Measurements from ENCODE around the gene MAGEA11. TPM values are rescaled to one million over a fixed set of nuclear protein-coding genes. Genes with fewer than 3 reads are reported as not detected.
"Not testable (repeated sequence)": the region's sequence is repeated elsewhere in the genome, so short reads cannot be mapped to it uniquely, and the experiment has no call there.

Gene MAGEA11
- total and polyA plus RNA-seq, 4 donors = not detected

- H3K27me3 ChIP-seq (ENCODE audit: control insufficient read depth, insufficient read depth, low read length); H3K36me3 ChIP-seq (ENCODE audit: control insufficient read depth, insufficient read depth, low read length); H3K4me1 ChIP-seq (ENCODE audit: control insufficient read depth, insufficient read depth, low read length); H3K27ac ChIP-seq (ENCODE audit: low read depth, low read length); H3K4me3 ChIP-seq (ENCODE audit: low read depth, low read length); DNase-seq (ENCODE audit: low read depth in 4 of 6, low spot score in 6 of 6); H3K9me3 ChIP-seq (ENCODE audit: control insufficient read depth, insufficient read depth, low read length): not testable (repeated sequence)
- no CpG with 5 or more reads among the region's 6 CpGs for WGBS (ENCODE audit: insufficient coverage)
Measured at GRCh38 chrX:149746390-149747007, 34.6 kb downstream of the MAGEA11 start.

- no peak for DNase-seq (ENCODE audit: low read depth in 4 of 6, low spot score in 6 of 6)
- H3K36me3 ChIP-seq (ENCODE audit: control insufficient read depth, insufficient read depth, low read length) = no peaks in the 10 kb centered on the region
- H3K4me1 ChIP-seq (ENCODE audit: control insufficient read depth, insufficient read depth, low read length) = no peaks in the 10 kb centered on the region
- H3K4me3 ChIP-seq (ENCODE audit: low read depth, low read length) = no peak overlapping the region
- WGBS (ENCODE audit: insufficient coverage) = 69% methylated on average over 3 of the region's 8 CpGs
- no peak overlapping the region for H3K27ac ChIP-seq (ENCODE audit: low read depth, low read length)
- H3K27me3 ChIP-seq (ENCODE audit: control insufficient read depth, insufficient read depth, low read length) = no peaks in the 10 kb centered on the region
- H3K9me3 ChIP-seq (ENCODE audit: control insufficient read depth, insufficient read depth, low read length) = no peaks in the 10 kb centered on the region
Measured at GRCh38 chrX:149757206-149758067, 45.6 kb downstream of the MAGEA11 start.

GRCh38 chrX:149758068-149758714 is 46.3 kb downstream of the MAGEA11 start:
- H3K4me1 ChIP-seq (ENCODE audit: control insufficient read depth, insufficient read depth, low read length) = no peaks in the 10 kb centered on the region
- no peak for DNase-seq (ENCODE audit: low read depth in 4 of 6, low spot score in 6 of 6)
- H3K4me3 ChIP-seq (ENCODE audit: low read depth, low read length) = no peak overlapping the region
- H3K9me3 ChIP-seq (ENCODE audit: control insufficient read depth, insufficient read depth, low read length) = no peaks in the 10 kb centered on the region
- no peak overlapping the region for H3K27ac ChIP-seq (ENCODE audit: low read depth, low read length)
- H3K36me3 ChIP-seq (ENCODE audit: control insufficient read depth, insufficient read depth, low read length) = no peaks in the 10 kb centered on the region
- no peaks in the 10 kb centered on the region for H3K27me3 ChIP-seq (ENCODE audit: control insufficient read depth, insufficient read depth, low read length)
- WGBS (ENCODE audit: insufficient coverage) = 87% methylated on average over 16 of the region's 18 CpGs

GRCh38 chrX:149758715-149759078 is 46.8 kb downstream of the MAGEA11 start:
- H3K27ac ChIP-seq (ENCODE audit: low read depth, low read length); H3K27me3 ChIP-seq (ENCODE audit: control insufficient read depth, insufficient read depth, low read length); H3K36me3 ChIP-seq (ENCODE audit: control insufficient read depth, insufficient read depth, low read length); H3K4me3 ChIP-seq (ENCODE audit: low read depth, low read length); DNase-seq (ENCODE audit: low read depth in 4 of 6, low spot score in 6 of 6); H3K4me1 ChIP-seq (ENCODE audit: control insufficient read depth, insufficient read depth, low read length); H3K9me3 ChIP-seq (ENCODE audit: control insufficient read depth, insufficient read depth, low read length): not testable (repeated sequence)
- 95% methylated on average over 8 of the region's 17 CpGs for WGBS (ENCODE audit: insufficient coverage)

DNA sequence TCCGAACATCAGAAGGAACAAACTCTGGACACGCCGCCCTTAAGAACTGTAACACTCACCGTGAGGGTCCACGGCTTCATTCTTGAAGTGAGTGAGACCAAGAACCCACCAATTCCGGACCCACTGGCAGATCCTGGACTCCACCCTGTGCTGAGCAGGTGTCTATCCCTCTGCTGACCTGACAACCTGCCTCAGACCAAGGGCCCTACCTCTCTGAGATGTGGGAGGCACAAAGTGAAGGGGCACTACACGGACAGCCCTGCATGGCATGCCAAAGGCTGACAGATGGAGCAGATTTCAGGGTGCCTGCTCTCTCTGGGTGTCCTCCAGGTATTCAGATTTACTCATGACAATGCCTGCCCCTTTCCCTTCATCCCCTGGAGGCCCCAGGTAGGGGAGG is 48.0 kb downstream of the MAGEA11 start:
- Histone ChIP-seq H3K27me3 (ENCODE audit: control insufficient read depth, insufficient read depth, low read length) (no peaks in the 10 kb centered on the region), H3K4me3 (ENCODE audit: low read depth, low read length) (no peak overlapping the region), H3K36me3 (ENCODE audit: control insufficient read depth, insufficient read depth, low read length) (no peaks in the 10 kb centered on the region), H3K27ac (ENCODE audit: low read depth, low read length) (no peak overlapping the region), H3K9me3 (ENCODE audit: control insufficient read depth, insufficient read depth, low read length) (no peaks in the 10 kb centered on the region), H3K4me1 (ENCODE audit: control insufficient read depth, insufficient read depth, low read length) (no peaks in the 10 kb centered on the region)
- 75% methylated on average over 7 of the region's 7 CpGs for WGBS (ENCODE audit: insufficient coverage)
- no peak for DNase-seq (ENCODE audit: low read depth in 4 of 6, low spot score in 6 of 6)

DNA sequence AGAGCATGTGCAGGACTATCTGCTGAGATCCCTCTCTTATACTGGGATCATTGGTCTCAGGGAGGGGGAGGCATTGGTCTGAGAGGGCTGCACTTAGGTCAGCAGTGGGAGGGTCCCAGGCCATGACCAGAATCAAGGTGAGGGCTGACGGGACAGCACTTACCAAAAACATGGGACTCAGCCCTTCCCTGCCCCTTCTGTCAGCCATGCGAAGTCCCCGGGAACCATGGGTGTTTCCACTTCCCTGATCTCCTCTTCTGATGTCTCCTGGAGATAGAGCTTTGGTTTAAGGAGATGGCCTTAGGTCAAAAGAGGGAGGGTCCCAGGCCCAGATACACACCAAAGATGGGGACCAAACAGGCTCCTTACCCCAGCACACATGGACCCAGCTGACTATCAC is 49.1 kb downstream of the MAGEA11 start:
- Histone ChIP-seq H3K4me3 (ENCODE audit: low read depth, low read length) (no peak overlapping the region), H3K27ac (ENCODE audit: low read depth, low read length) (no peak overlapping the region), H3K9me3 (ENCODE audit: control insufficient read depth, insufficient read depth, low read length) (no peaks in the 10 kb centered on the region), H3K36me3 (ENCODE audit: control insufficient read depth, insufficient read depth, low read length) (no peaks in the 10 kb centered on the region), H3K27me3 (ENCODE audit: control insufficient read depth, insufficient read depth, low read length) (no peaks in the 10 kb centered on the region), H3K4me1 (ENCODE audit: control insufficient read depth, insufficient read depth, low read length) (no peaks in the 10 kb centered on the region)
- no peak for DNase-seq (ENCODE audit: low read depth in 4 of 6, low spot score in 6 of 6)
- 93% methylated on average over 2 of the region's 3 CpGs for whole genome bisulfite sequencing (ENCODE audit: insufficient coverage)

DNA sequence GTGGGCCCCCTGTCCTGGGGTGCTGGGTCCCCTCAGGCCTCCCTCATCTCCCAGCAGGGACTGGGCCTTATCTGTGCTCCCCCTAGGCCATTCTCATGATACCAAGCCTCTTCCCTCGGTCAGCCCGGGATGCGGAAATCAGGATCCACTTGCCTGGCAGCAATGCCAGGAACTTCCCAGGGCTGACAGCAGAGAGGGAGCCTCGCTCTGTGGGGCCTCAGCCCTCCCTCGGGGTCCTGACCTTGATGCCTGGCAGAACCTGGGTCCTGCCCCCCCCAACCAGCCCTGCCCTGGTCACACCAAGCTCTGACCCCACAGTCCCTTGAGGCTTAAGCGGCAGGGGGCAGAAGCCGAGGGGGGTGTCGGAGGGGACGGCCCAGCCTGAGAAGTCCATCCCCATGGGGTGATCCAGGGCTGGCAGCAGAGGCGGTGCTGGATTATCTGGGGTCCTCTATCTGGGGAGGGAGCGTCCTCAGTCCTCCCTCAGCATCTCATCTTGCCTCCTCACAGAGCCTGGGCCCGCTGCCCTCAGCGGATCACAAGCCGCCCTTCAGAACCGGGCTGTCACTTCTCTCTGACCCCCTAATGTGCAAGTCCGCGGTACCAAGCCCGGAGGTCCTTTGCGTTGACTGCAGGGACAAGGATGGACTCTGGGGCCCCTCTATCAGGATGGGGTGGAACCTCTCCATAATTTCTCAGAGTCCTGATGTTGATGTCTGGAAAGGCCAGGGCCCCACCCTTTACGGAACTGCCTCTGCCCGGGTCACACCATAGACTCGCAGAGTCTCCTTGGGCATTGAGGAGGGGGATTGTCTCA is 50.2 kb downstream of the MAGEA11 start:
- not testable (repeated sequence) for H3K27me3 ChIP-seq (ENCODE audit: control insufficient read depth, insufficient read depth, low read length); H3K36me3 ChIP-seq (ENCODE audit: control insufficient read depth, insufficient read depth, low read length); H3K4me3 ChIP-seq (ENCODE audit: low read depth, low read length); H3K4me1 ChIP-seq (ENCODE audit: control insufficient read depth, insufficient read depth, low read length); DNase-seq (ENCODE audit: low read depth in 4 of 6, low spot score in 6 of 6); H3K9me3 ChIP-seq (ENCODE audit: control insufficient read depth, insufficient read depth, low read length); H3K27ac ChIP-seq (ENCODE audit: low read depth, low read length)
- 76% methylated on average over 11 of the region's 22 CpGs for WGBS (ENCODE audit: insufficient coverage)

- Histone ChIP-seq H3K27me3 (ENCODE audit: control insufficient read depth, insufficient read depth, low read length) (no peaks in the 10 kb centered on the region), H3K27ac (ENCODE audit: low read depth, low read length) (no peak overlapping the region), H3K4me1 (ENCODE audit: control insufficient read depth, insufficient read depth, low read length) (no peaks in the 10 kb centered on the region), H3K36me3 (ENCODE audit: control insufficient read depth, insufficient read depth, low read length) (no peaks in the 10 kb centered on the region), H3K4me3 (ENCODE audit: low read depth, low read length) (no peak overlapping the region), H3K9me3 (ENCODE audit: control insufficient read depth, insufficient read depth, low read length) (no peaks in the 10 kb centered on the region)
- 74% methylated on average over 3 of the region's 11 CpGs for WGBS (ENCODE audit: insufficient coverage)
- DNase-seq (ENCODE audit: low read depth in 4 of 6, low spot score in 6 of 6) = no peak
Measured at GRCh38 chrX:149762696-149763614, 51.1 kb downstream of the MAGEA11 start.
